ENCODE measurements around the gene ZFYVE9. TPM values are rescaled to one million over a fixed set of nuclear protein-coding genes. Genes with fewer than 3 reads are reported as not detected.
A peak's percentile ranks its signal among the peaks of the same experiment; 100 is the strongest.

The ZFYVE9 gene
- total RNA-seq, 2 experiments from 2014 or later: 5.4 to 6.1 TPM

DNA sequence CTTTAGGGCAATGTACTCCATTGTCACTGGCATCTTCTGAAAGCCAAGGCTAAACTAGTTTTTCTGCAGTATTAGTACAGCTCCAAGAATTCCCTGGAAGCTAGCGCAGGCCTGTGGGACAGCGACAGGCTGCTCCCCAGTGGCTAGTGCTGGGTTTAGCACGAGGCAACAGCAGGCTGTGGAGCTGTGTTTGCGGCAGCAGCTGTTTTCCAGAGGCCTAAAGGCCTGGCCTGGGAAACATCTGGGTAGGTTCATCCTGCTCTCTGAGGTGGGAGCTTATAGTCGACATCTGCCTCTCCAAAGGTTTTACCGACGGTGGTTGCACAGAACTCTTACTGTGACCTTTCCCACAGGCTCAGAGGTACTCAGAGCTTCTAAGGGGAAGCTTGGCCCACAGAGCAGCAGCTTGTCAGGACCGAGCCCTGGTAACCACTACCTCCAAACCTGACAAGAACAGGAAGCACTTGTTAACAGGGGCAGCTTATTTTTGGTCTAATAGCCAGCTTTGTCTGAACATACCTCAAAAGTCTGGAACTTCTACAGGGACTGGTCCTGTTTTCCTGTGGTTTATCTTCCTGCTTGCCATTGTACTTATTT lies 206.9 kb downstream of the ZFYVE9 start:
- H3K4me3 ChIP-seq (ENCODE audit: low read length): no peak overlapping the region
- Mint-ChIP-seq H3K4me1 (ENCODE audit: low read depth) (peaks cover 5% of the 10 kb centered on the region), H3K36me3 (ENCODE audit: low read depth) (peaks cover 30% of the 10 kb centered on the region), H3K4me3 (no peak overlapping the region), H3K27ac (peak overlapping the region; percentile 49), H3K27me3 (no peaks in the 10 kb centered on the region), H3K9me3 (no peaks in the 10 kb centered on the region)
- no peaks in the 10 kb centered on the region for H3K27me3 ChIP-seq (ENCODE audit: control insufficient read depth in 1 of 2, insufficient read depth in 2 of 2, low read length in 2 of 2)
- peaks cover 17% of the 10 kb centered on the region for H3K36me3 ChIP-seq (ENCODE audit: insufficient read depth, low read length)
- intact Hi-C loops (cut with DNase I, micrococcal nuclease): no loop called here
- no peaks in the 10 kb centered on the region for H3K4me1 ChIP-seq (ENCODE audit: insufficient read depth, low read length)
- ChIA-PET CTCF (no interaction called here), POLR2A (interaction anchor here (0.6 to 1.9 kb wide), 3 partner anchors 47 to 75 kb away, joined by 3 to 8 read pairs (median 3); partner anchors contain the start of genes ORC1 and PRPF38A)
- ATAC-seq (ENCODE audit: poor library complexity): no peak
- TF ChIP-seq, protein P1, sequence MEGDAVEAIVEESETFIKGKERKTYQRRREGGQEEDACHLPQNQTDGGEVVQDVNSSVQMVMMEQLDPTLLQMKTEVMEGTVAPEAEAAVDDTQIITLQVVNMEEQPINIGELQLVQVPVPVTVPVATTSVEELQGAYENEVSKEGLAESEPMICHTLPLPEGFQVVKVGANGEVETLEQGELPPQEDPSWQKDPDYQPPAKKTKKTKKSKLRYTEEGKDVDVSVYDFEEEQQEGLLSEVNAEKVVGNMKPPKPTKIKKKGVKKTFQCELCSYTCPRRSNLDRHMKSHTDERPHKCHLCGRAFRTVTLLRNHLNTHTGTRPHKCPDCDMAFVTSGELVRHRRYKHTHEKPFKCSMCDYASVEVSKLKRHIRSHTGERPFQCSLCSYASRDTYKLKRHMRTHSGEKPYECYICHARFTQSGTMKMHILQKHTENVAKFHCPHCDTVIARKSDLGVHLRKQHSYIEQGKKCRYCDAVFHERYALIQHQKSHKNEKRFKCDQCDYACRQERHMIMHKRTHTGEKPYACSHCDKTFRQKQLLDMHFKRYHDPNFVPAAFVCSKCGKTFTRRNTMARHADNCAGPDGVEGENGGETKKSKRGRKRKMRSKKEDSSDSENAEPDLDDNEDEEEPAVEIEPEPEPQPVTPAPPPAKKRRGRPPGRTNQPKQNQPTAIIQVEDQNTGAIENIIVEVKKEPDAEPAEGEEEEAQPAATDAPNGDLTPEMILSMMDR (IDR thresholded peaks at IDR 0.05): no peak
- DNase-seq: no peak
- H3K9me3 ChIP-seq (ENCODE audit: control insufficient read depth in 1 of 2, insufficient read depth in 1 of 2, low read length in 2 of 2): no peaks in the 10 kb centered on the region
- peak overlapping the region; percentile 10 to 49 for H3K27ac ChIP-seq (ENCODE audit: low read depth in 1 of 2, low read length in 2 of 2)

DNA sequence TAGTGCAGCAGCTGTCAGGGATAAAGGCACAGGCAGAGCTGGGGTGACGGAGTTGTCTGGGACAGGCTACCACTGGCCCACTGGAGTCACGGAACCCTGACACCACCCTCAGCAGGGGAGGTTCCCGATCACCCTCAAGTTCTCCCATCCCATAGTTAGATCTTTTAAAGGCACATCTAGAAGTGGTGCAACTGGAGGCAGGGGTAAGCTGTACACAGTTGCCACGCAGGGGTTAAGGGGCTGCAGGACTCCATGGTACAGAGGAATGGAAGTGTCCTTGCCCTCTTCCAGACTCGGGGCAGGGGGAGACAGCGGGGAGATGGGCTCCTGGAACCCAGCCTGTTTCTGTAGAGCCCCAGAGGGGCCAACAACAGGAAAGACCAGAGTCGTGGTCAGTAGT lies 210.8 kb downstream of the ZFYVE9 start:
- Mint-ChIP-seq H3K27ac (peak overlapping the region; percentile 5), H3K4me1 (ENCODE audit: low read depth) (peaks cover 2% of the 10 kb centered on the region), H3K27me3 (no peaks in the 10 kb centered on the region), H3K9me3 (no peaks in the 10 kb centered on the region), H3K4me3 (no peak overlapping the region), H3K36me3 (ENCODE audit: low read depth) (peaks cover 59% of the 10 kb centered on the region)
- ATAC-seq (ENCODE audit: poor library complexity) (no peak), DNase-seq (no peak)
- Histone ChIP-seq H3K9me3 (ENCODE audit: control insufficient read depth in 1 of 2, insufficient read depth in 1 of 2, low read length in 2 of 2) (no peaks in the 10 kb centered on the region), H3K4me3 (ENCODE audit: low read length) (no peak overlapping the region), H3K27ac (ENCODE audit: low read depth in 1 of 2, low read length in 2 of 2) (no peak overlapping the region), H3K36me3 (ENCODE audit: insufficient read depth, low read length) (peaks cover 56% of the 10 kb centered on the region), H3K4me1 (ENCODE audit: insufficient read depth, low read length) (no peaks in the 10 kb centered on the region), H3K27me3 (ENCODE audit: control insufficient read depth in 1 of 2, insufficient read depth in 2 of 2, low read length in 2 of 2) (no peaks in the 10 kb centered on the region)
- intact Hi-C loops (cut with DNase I, micrococcal nuclease): no loop called here
- ChIA-PET CTCF (no interaction called here), POLR2A (interaction anchor here (2.7 kb wide), 1 partner anchor 13 kb away, joined by 9 read pairs; the partner anchor contains the start of gene CC2D1B)
- TF ChIP-seq, protein P1 (IDR thresholded peaks at IDR 0.05): no peak

DNA sequence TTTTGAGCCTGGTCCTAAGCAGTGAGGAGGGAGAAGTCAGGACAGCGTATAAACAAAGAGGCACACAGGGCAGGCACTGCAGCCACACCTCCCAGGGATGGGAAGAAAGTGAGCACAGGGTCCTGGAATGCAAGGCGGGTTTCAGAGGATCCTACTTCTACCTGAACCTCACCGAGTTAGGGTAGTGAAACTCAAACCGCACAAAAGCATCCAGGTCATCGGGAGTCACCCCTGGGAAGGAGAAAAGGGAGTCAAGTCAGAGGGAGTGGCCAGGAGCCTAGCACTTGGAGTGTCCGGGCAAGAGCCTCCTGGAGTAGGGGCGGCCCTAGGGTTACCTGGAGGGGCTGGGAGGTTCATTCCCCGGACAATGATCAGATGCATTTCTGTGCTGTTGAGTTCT lies 213.5 kb downstream of the ZFYVE9 start:
- TF ChIP-seq, protein P1 (IDR thresholded peaks at IDR 0.05): no peak
- POLR2A ChIA-PET: interaction anchor here (1.8 kb wide), 1 partner anchor 11 kb away, joined by 6 read pairs; the partner anchor contains the start of gene CC2D1B

More for the DNA sequence above, 213.5 kb downstream of the ZFYVE9 start:
- CTCF ChIA-PET: interaction anchor here (0.6 kb wide), 1 partner anchor 75 kb away, joined by 3 read pairs; no protein-coding TSS in a partner anchor
- no peak overlapping the region for H3K4me3 Mint-ChIP-seq
- H3K27ac Mint-ChIP-seq: no peak overlapping the region
- H3K9me3 Mint-ChIP-seq: no peaks in the 10 kb centered on the region
- Histone ChIP-seq H3K4me3 (ENCODE audit: low read length) (no peak overlapping the region), H3K27ac (ENCODE audit: low read depth in 1 of 2, low read length in 2 of 2) (no peak overlapping the region), H3K4me1 (ENCODE audit: insufficient read depth, low read length) (no peaks in the 10 kb centered on the region), H3K27me3 (ENCODE audit: control insufficient read depth in 1 of 2, insufficient read depth in 2 of 2, low read length in 2 of 2) (no peaks in the 10 kb centered on the region), H3K9me3 (ENCODE audit: control insufficient read depth in 1 of 2, insufficient read depth in 1 of 2, low read length in 2 of 2) (no peaks in the 10 kb centered on the region), H3K36me3 (ENCODE audit: insufficient read depth, low read length) (peaks cover 84% of the 10 kb centered on the region)
- no peaks in the 10 kb centered on the region for H3K4me1 Mint-ChIP-seq (ENCODE audit: low read depth)
- intact Hi-C loops (cut with DNase I, micrococcal nuclease): no loop called here
- DNase-seq (no peak), ATAC-seq (ENCODE audit: poor library complexity) (no peak)
- no peaks in the 10 kb centered on the region for H3K27me3 Mint-ChIP-seq
- peaks cover 87% of the 10 kb centered on the region for H3K36me3 Mint-ChIP-seq (ENCODE audit: low read depth)
